COLO668 (cell line): Measurements from ENCODE around the gene ATRNL1.
"Not testable (repeated sequence)": the region's sequence is repeated elsewhere in the genome, so short reads cannot be mapped to it uniquely, and the experiment has no call there.

Source experiments
- DNase-seq: peaks from one replicate; lab custom pipeline; 2025; ENCODE audit not compliant: unreplicated experiment; lab: John Stamatoyannopoulos, UW

Gene ATRNL1

GRCh38 chr10:115214829-115215228, 121.7 kb downstream of the ATRNL1 start:
- no peak for DNase-seq

GRCh38 chr10:115219203-115219602, 126.0 kb downstream of the ATRNL1 start:
- no peak for DNase-seq

GRCh38 chr10:115222039-115222438, 128.9 kb downstream of the ATRNL1 start:
- DNase-seq = no peak

GRCh38 chr10:115239761-115240160, 146.6 kb downstream of the ATRNL1 start:
- DNase-seq = no peak

- no peak for DNase-seq
These were observed 157.6 kb downstream of the ATRNL1 start for GRCh38 chr10:115250784-115251183.

- DNase-seq = not testable (repeated sequence)
These were observed 160.6 kb downstream of the ATRNL1 start for GRCh38 chr10:115253765-115254164.

- no peak for DNase-seq
These were observed 179.3 kb downstream of the ATRNL1 start for GRCh38 chr10:115272482-115272881.

GRCh38 chr10:115278294-115278693, 185.1 kb downstream of the ATRNL1 start:
- no peak for DNase-seq

- no peak for DNase-seq
These were observed 202.1 kb downstream of the ATRNL1 start for GRCh38 chr10:115295213-115295805.

- DNase-seq = no peak
These were observed 206.9 kb downstream of the ATRNL1 start for GRCh38 chr10:115300080-115300479.

GRCh38 chr10:115319669-115320068, 226.5 kb downstream of the ATRNL1 start:
- DNase-seq = not testable (repeated sequence)

- DNase-seq = no peak
These were observed 228.2 kb downstream of the ATRNL1 start for GRCh38 chr10:115321360-115321759.

GRCh38 chr10:115328331-115328730, 235.2 kb downstream of the ATRNL1 start:
- DNase-seq = no peak

GRCh38 chr10:115335366-115335765, 242.2 kb downstream of the ATRNL1 start:
- DNase-seq = no peak

GRCh38 chr10:115355162-115355760, 262.1 kb downstream of the ATRNL1 start:
- peak; percentile 36 for DNase-seq

- DNase-seq = not testable (repeated sequence)
These were observed 274.8 kb downstream of the ATRNL1 start for GRCh38 chr10:115367920-115368319.

- DNase-seq = no peak
These were observed 285.9 kb downstream of the ATRNL1 start for GRCh38 chr10:115379064-115379463.

- DNase-seq = no peak
These were observed 291.5 kb downstream of the ATRNL1 start for GRCh38 chr10:115384665-115385064.

- no peak for DNase-seq
These were observed 297.4 kb downstream of the ATRNL1 start for GRCh38 chr10:115390607-115391006.

- no peak for DNase-seq
These were observed 304.9 kb downstream of the ATRNL1 start for GRCh38 chr10:115398026-115398425.

- DNase-seq = no peak
These were observed 309.5 kb downstream of the ATRNL1 start for GRCh38 chr10:115402699-115403098.

- DNase-seq = not testable (repeated sequence)
These were observed 312.7 kb downstream of the ATRNL1 start for GRCh38 chr10:115405838-115406237.

- DNase-seq = no peak
These were observed 316.2 kb downstream of the ATRNL1 start for GRCh38 chr10:115409347-115409746.
